Inferior parietal cortex (tissue), 1 donor: ENCODE results near the gene FAT3.

Source experiments
- DNase-seq: peaks from one replicate; pipeline ENCODE4 v3.0.0-alpha.2; 2016; ENCODE audit errors: extremely low spot score

Gene FAT3

DNA sequence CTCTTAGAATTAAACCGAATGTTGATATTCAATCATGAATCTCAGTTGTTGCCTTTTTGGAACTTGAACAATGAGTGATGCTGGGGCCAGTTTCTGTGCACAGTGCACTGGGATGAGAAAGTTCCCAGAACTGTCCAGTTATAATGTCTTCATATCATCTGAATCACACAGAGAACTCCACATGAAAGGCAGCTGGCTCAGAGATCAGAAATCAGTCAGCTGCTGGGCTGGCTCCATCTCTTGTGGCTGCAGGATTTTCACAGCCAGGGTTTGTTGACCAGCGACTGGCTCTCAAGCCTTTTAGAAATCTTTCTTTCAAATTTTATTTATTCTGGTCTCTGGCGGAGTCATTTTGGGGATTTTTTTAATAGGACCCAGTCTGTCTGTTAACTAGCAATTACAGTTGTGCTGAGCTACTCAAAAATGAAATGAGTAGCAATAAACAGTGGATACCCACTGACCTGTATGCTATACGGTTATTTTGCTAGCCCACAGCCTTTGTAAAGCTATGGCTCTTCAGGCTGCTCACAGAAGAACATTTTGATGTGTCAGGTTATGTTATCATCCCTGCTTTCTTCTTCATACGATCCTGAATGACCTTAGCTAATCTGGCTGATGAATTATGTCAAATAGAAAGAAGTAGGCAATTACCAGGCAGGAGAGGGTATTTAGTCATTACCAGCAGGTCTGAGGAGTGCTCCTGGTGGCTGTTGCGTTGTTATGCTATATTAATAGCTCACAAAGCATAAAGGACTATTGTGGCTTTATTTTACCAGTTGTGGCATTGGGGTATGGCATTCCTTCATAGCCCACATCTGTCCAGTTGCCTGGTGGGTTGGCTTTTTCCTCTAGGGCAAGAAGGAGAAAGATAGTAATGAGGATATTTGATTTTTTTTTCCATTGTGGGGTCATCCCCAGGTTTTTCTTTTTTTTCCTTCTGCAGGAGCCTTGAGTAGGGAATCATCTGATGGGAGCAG is 3.6 kb downstream of the FAT3 start:
- no peak for DNase-seq

- DNase-seq, result no peak
Observed at GRCh38 chr11:92236856-92237255, 12.2 kb downstream of the FAT3 start.

- DNase-seq, result no peak
Observed at GRCh38 chr11:92240916-92241315, 16.3 kb downstream of the FAT3 start.

DNA sequence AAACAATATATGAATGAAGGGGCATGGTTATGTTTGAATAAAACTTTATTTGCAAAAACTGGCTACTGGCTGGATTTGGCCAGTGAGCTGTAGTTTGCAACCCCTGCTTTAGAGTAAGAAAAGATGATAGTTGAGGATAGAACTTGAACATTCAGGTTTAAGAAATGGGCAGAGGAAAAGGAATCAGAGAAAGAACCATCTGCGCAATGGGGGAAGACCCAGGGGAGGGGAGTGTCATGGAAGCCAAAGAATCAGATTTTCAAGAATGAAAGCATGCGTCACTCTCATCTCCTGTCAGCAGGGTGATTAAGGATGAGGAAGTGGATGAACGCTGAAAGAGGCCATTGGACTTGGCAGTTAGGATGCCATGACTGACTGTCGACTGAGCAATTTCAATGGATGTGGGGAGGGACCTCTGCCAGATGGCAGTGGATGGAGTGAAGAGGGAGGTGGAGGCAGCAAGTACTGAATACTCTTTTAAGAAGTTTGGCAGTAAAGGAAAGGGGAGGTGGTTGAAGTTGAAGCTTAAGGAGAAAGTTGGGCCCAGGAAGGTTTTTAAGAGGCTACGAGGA is 21.2 kb downstream of the FAT3 start:
- no peak for DNase-seq

DNA sequence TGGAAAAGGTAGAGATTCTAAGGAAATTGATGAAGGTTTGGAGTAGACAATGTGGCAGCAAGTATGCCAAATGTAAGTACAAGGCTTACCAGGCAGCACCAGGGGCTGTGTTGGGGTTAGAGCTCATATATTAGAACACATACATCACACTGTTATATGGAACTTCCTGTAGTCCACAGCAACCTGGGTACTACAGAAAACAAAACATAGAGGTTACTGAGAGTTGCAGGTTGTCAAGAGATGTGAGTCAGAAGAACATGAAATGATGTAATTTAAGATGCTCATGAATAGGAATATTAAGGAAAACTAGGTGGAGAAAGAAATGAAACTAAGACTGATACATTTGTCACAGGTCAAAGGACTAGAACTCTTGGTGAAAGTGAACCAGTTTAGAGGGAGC is 22.0 kb downstream of the FAT3 start:
- DNase-seq, result no peak

DNA sequence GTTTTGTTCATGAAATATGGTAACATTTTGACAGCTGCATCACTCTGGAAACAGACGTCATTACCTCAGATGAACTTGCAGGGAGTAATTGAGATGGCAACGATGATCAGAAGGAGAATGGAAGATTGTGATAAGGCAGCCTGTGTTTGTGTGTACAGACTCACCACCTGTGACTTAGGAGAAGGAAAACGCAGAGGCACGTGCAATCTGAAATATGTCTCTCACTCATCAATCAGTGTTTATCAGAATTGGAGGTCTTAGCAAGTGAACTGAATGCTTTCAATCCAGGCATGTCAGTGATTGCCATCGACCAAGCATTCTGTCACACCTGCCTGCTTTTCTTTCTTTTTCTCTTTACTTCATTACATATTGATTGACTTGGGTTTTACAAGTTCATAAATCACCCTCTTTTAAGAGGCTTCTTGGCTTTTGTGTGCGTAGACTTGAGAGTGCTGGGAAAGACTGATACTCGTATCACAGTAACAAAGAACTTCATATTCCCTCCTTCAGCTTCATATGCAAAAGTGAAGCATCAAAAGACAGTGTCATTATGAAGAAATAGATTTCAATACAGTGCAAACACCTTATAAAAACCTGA is 24.6 kb downstream of the FAT3 start:
- DNase-seq, result no peak

DNA sequence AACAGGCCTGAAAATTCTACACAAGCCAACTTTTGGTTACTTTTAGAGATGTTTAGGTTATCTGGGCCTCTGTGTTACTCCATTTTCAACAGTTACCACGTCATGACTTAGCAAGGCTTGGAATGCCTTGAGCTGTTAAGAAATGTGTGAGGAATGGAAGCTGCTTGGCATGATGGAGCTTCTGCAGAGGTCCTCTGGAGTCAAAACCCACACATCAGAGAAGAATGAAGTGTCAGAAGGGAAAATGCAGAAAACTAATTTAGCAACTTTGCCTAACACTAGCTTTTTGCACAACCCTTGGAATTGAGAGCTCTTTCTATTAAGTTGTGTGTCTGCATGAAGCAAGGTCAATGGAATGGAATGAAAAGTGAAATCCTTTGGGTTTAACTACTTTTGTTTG is 27.4 kb downstream of the FAT3 start:
- DNase-seq, result no peak

GRCh38 chr11:92253421-92253820 is 28.8 kb downstream of the FAT3 start:
- DNase-seq, result no peak

DNA sequence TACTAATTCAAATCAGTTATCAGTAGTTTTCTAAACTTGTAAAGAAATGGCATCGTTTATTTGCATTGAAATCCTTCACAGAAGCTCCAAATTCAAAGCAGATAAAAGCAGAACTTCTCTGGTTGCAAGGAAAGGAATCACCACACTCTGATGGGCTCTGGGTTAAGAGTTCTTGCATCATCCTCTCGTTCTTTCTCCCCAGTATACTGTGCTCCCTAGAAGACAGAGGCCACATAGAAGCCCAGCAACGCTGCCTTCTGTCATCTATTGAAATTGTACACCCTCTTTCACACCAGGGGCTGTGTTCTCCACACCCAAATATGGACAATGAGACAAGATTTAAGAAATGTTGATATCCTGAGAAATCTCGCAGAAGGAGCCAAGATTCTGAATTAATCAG is 29.3 kb downstream of the FAT3 start:
- no peak for DNase-seq

DNA sequence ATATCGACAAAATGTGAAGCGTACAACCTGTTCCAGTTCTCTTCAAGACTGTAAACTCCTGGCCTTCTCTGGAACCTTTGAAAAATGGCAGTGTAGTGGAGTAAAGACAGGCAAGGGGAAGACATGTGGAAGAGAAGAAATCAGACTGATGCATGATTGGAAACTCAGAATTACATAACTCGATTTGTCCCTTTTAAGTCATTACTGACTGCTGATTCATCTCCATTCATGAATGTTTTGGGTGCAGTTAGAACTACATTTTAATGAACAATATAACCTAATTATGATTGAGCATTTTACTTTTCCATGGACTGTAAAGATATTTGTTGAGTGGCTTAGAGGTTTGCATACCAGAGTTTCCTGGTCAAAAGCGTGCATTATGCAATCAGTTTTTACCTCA is 32.9 kb downstream of the FAT3 start:
- DNase-seq, result no peak

- DNase-seq, result no peak
Observed at GRCh38 chr11:92259861-92260260, 35.2 kb downstream of the FAT3 start.

GRCh38 chr11:92264350-92264749 is 39.7 kb downstream of the FAT3 start:
- DNase-seq, result no peak

DNA sequence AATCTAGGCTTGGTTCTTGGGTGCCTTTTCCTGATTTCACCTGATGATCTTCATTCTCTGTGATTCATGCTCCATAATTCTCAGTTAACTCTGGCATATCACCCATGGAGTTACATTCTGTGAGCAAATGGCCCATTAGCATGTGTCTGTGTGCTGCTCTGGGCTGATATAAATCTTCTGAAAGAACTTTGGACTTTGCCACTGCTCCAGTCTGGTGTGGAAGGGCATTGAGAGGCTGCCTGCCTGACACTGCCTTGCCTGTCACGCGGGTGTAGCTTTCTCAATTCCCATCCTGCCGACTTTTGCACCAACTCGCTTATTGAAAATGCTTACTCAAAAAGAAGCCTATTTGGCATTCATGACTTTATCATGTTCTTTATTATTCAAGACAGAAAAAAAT is 42.2 kb downstream of the FAT3 start:
- DNase-seq, result no peak

- DNase-seq, result no peak
Observed at GRCh38 chr11:92267278-92267677, 42.7 kb downstream of the FAT3 start.

DNA sequence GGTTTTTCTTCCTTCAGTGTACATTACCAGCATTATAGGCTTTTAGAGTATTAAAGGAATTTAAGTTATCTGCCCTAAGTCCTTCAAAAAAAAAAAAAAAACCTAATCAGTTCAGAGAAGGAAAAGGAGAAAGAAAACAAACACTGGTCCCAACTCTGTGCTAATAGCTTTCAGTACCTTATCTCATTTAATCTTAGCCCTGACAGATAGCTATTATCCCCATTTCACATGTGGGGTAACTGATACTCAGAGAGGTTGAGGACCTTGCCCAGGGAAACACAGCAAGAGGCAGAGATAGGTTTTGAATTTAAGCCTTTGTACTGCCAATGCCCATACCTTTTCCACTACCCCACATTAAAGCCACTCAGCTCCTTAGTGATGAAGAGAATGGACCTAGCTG is 43.4 kb downstream of the FAT3 start:
- DNase-seq, result no peak

DNA sequence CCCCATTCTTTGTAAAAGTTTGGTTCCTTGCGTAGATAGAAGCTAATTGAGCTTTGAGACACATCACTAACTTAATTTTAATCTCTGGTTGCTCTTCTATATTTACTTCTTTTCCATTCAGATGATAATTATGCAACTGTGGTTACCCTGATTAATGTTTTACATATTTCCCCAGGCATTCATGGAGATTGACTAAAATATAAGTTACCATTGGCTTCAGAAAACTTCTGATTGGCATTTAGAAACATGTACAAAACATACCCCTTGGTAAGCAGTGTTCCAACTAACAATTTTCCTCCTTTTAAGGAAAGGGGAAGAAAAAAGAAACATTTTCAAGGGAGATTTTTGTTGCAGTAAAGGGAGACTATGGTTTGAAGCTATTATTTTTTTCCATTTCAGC is 43.9 kb downstream of the FAT3 start:
- no peak for DNase-seq

DNA sequence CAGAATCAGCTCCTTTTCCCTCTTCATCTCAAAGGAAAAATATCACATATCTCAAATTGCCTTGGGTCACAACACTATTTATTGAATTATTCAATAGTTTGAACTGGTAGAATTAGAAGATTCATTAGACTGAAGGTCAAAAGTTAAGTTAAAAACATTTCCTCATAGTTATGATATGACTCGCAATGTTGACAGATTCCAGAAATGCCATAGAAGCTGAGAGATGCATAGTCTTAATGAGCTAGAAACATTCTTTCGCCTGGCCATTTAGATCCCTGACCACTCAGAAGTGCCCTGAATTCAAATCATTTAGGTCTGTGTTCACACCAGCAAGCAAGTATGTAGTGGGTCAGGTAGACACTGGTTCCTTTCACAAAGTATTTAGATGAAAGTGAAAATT is 44.4 kb downstream of the FAT3 start:
- no peak for DNase-seq

GRCh38 chr11:92269841-92270240 is 45.2 kb downstream of the FAT3 start:
- no peak for DNase-seq

DNA sequence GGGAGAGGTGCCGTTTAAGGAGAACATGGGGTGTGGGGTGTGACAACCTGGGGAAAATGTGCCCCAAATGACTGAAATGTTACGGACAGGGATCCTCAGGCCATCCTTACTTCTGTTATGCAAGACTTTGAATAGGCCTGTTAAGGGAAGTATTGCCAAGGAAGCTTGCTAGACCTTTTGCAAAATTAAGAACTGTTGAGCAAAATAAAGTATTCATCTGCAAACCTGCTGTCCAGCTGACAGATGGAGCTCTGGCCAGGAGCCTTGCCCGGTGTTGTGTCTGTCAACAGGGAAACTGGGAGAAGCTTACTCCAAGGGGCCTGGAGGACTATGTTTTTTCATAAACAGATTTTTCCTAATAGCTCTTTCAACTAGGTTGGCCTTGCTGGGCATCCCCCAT is 48.0 kb downstream of the FAT3 start:
- DNase-seq, result no peak
